GM12892 (cell line): Measurements from ENCODE around the gene DNTTIP2.

Experiments
- POLR2A ChIP-seq: IDR thresholded peaks from 2 replicates; pipeline ENCODE4 v1.6.1; 2011; ENCODE audit warnings: low read depth, low read length, control low read depth
- POLR2AphosphoS5 ChIP-seq: IDR thresholded peaks from 2 replicates; pipeline ENCODE4 v1.6.1; 2011; ENCODE audit warnings: low read depth, low read length, control low read depth
- TAF1 ChIP-seq: IDR thresholded peaks from 2 replicates; pipeline ENCODE4 v1.6.1; 2011; ENCODE audit warnings: low read depth, mild to moderate bottlenecking, control low read depth, low read length, borderline replicate concordance

GRCh38 chr1:93904228-93904627 is 25.2 kb upstream of the DNTTIP2 start:
- no peak for TF ChIP-seq POLR2AphosphoS5
- TF ChIP-seq POLR2A: no peak
- TF ChIP-seq TAF1: no peak
